HG02970 (cell line): ENCODE measurements around the gene RREB1.

Experiments used
- ATAC-seq: cut with Tn5 transposase; IDR thresholded peaks from one replicate; pipeline ENCODE4 v1.9.1; 2021; ENCODE audit warnings: mild to moderate bottlenecking, moderate library complexity, moderate number of reproducible peaks; ENCODE audit not compliant: unreplicated experiment, low FRiP score

Gene RREB1

GRCh38 chr6:7121700-7122241, 14.0 kb downstream of the RREB1 start:
- ATAC-seq: no peak

- ATAC-seq: no peak
These were observed 14.9 kb downstream of the RREB1 start for GRCh38 chr6:7122684-7123083.

- no peak for ATAC-seq
These were observed 16.4 kb downstream of the RREB1 start for GRCh38 chr6:7124114-7124513.

GRCh38 chr6:7124636-7125035, 16.9 kb downstream of the RREB1 start:
- ATAC-seq: no peak

GRCh38 chr6:7125290-7125689, 17.5 kb downstream of the RREB1 start:
- no peak for ATAC-seq

- no peak for ATAC-seq
These were observed 19.0 kb downstream of the RREB1 start for GRCh38 chr6:7126754-7127153.

- ATAC-seq: no peak
These were observed 19.9 kb downstream of the RREB1 start for GRCh38 chr6:7127680-7128079.

GRCh38 chr6:7129360-7129759, 21.6 kb downstream of the RREB1 start:
- ATAC-seq: no peak

GRCh38 chr6:7129784-7130569, 22.2 kb downstream of the RREB1 start:
- ATAC-seq: no peak

GRCh38 chr6:7131390-7131789, 23.6 kb downstream of the RREB1 start:
- no peak for ATAC-seq

GRCh38 chr6:7132398-7133035, 24.8 kb downstream of the RREB1 start:
- no peak for ATAC-seq

- ATAC-seq: no peak
These were observed 27.4 kb downstream of the RREB1 start for GRCh38 chr6:7134999-7135745.

- no peak for ATAC-seq
These were observed 28.0 kb downstream of the RREB1 start for GRCh38 chr6:7135755-7136154.

- ATAC-seq: no peak
These were observed 29.1 kb downstream of the RREB1 start for GRCh38 chr6:7136859-7137334.

GRCh38 chr6:7137335-7138045, 29.7 kb downstream of the RREB1 start:
- ATAC-seq: no peak

- no peak for ATAC-seq
These were observed 30.3 kb downstream of the RREB1 start for GRCh38 chr6:7138046-7138531.

GRCh38 chr6:7138921-7139358, 31.2 kb downstream of the RREB1 start:
- ATAC-seq: no peak

GRCh38 chr6:7139835-7140470, 32.2 kb downstream of the RREB1 start:
- ATAC-seq: no peak

GRCh38 chr6:7140631-7141378, 33.0 kb downstream of the RREB1 start:
- peak; percentile 55 for ATAC-seq
